Psoas muscle (tissue), 8 donors: ENCODE measurements around the gene TCTA. TPM values are rescaled to one million over a fixed set of nuclear protein-coding genes. Genes with fewer than 3 reads are reported as not detected.

Experiments used
- ATAC-seq, 4 donors: fragments of 200-7000 bp; cut with Tn5 transposase; one replicate each; pipeline ENCODE4 v1.9.1; 2020; ENCODE audit warnings: moderate library complexity in 3 of 4, mild to moderate bottlenecking in 2 of 4
- DNase-seq, 2 donors: peaks; one replicate each; pipeline ENCODE4 v3.0.0-alpha.2; 2020
- H3K27ac ChIP-seq: fragments of 200-600 bp; one replicate; pipeline ENCODE4 v1.8.0; 2022
- H3K27me3 ChIP-seq, 3 donors: fragments of 200-600 bp in 1 of 3; one replicate each; pipeline versions ENCODE4 v1.6.1 to v1.8.0; 2013 to 2022; ENCODE audit warnings: low read length in 2 of 3, mild to moderate bottlenecking in 2 of 3, moderate library complexity in 1 of 3; ENCODE audit not compliant: insufficient read depth in 3 of 3
- H3K36me3 ChIP-seq, 2 donors: fragments of 200-600 bp in 1 of 2; one replicate each; pipeline versions ENCODE4 v1.6.1 to v1.8.0; 2013 to 2022; ENCODE audit warnings: low read depth in 1 of 2, mild to moderate bottlenecking in 1 of 2, moderate library complexity in 1 of 2; ENCODE audit not compliant: insufficient read depth in 1 of 2
- H3K4me1 ChIP-seq: fragments of 200-600 bp; one replicate; pipeline ENCODE4 v1.8.0; 2022
- H3K4me3 ChIP-seq: fragments of 200-600 bp; one replicate; pipeline ENCODE4 v1.8.0; 2022; ENCODE audit warnings: mild to moderate bottlenecking
- H3K9me3 ChIP-seq: fragments of 200-600 bp; one replicate; pipeline ENCODE4 v1.8.0; 2022
- WGBS, 3 donors: extraction: QIAGEN DNeasy Blood & Tissue Kit; methylation state at CpG; one replicate each; pipeline versions ENCODE4 v1.1.6 to v1.1.7; 2013; 5-methylcytosine and 5-hydroxymethylcytosine counted together
- intact Hi-C, 2 donors: fragments of 100-400 bp; cut with DNase I; formaldehyde crosslinking; loops; one replicate each; pipeline versions ENCODE4 v1.11.0 to v1.14.2; 2022
- polyA plus RNA-seq, 3 donors: library from polyadenylated mRNA; stranded (reverse); fragments of 200-250 nt; gene quantifications; one replicate each; pipeline ENCODE4 v1.2.3, GENCODE V29; 2013
- total RNA-seq, 4 donors: library from RNA; stranded (reverse); fragmentation: NEBNext Ultra II Directional in 2 of 4; extraction: Animal tissue kit (Norgen Biotek cat#: 25700) in 2 of 4; gene quantifications; one replicate each; pipeline versions ENCODE4 v1.2.1 to v1.2.4, GENCODE V29; 2021 to 2023
- TF ChIP-seq, protein P1 (sequence below): fragments of 200-600 bp; IDR thresholded peaks from one replicate; pipeline ENCODE4 v1.8.0; 2022; ENCODE audit warnings: antibody characterized with exemption
- donor health status: healthy with polysubstance abuse.
- donor health status: DM: no; HTN: no; CAD: no; lungs with moderate emphysema.
- donor health status: Bipolar disorder and iron deficiency.
- donor health status: healthy.
- donor health status: DM: yes; HTN: yes; CAD: no.
- donor health status: DM: no; HTN: no; CAD: no.
- donor health status: DM: no; HTN: no; CAD: no.
- donor health status: DM: yes; HTN: yes; CAD: no.

Gene TCTA
- total and polyA plus RNA-seq, 7 donors = 11.4 to 46.1 (median 18.1) TPM

GRCh38 chr3:49377483-49377882 lies 34.7 kb upstream of the TCTA start:
- Histone ChIP-seq H3K27me3 (no peaks in the 10 kb centered on the region), H3K4me3 (no peak overlapping the region), H3K27ac (peak overlapping the region; percentile 13), H3K36me3 (peaks cover 22 to 35% of the 10 kb centered on the region in 2 donors), H3K9me3 (no peaks in the 10 kb centered on the region), H3K4me1 (peaks cover 24% of the 10 kb centered on the region)
- intact Hi-C loops = no loop called here
- DNase-seq (no peak), ATAC-seq (peak in 2 of 4 donors; percentile 17 to 42)
- WGBS, 3 donors = 80 to 83% (median 80%) methylated on average over 1 of the region's 1 CpG
- TF ChIP-seq, protein P1, sequence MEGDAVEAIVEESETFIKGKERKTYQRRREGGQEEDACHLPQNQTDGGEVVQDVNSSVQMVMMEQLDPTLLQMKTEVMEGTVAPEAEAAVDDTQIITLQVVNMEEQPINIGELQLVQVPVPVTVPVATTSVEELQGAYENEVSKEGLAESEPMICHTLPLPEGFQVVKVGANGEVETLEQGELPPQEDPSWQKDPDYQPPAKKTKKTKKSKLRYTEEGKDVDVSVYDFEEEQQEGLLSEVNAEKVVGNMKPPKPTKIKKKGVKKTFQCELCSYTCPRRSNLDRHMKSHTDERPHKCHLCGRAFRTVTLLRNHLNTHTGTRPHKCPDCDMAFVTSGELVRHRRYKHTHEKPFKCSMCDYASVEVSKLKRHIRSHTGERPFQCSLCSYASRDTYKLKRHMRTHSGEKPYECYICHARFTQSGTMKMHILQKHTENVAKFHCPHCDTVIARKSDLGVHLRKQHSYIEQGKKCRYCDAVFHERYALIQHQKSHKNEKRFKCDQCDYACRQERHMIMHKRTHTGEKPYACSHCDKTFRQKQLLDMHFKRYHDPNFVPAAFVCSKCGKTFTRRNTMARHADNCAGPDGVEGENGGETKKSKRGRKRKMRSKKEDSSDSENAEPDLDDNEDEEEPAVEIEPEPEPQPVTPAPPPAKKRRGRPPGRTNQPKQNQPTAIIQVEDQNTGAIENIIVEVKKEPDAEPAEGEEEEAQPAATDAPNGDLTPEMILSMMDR = no peak

- ATAC-seq (peak; percentile 47 to 64 (median 56)), DNase-seq (peak; percentile 42 to 54)
- no peak overlapping the region for H3K4me3 ChIP-seq
- H3K27me3 ChIP-seq = no peaks in the 10 kb centered on the region
- TF ChIP-seq, protein P1 = no peak
- H3K27ac ChIP-seq = no peak overlapping the region
- H3K36me3 ChIP-seq = peaks cover 15 to 26% of the 10 kb centered on the region in 2 donors
- 46 to 67% (median 47%) methylated on average over 11 of the region's 11 CpGs for WGBS, 3 donors
- no peaks in the 10 kb centered on the region for H3K9me3 ChIP-seq
- peaks cover 24% of the 10 kb centered on the region for H3K4me1 ChIP-seq
- intact Hi-C loops = no loop called here
These were observed 33.9 kb upstream of the TCTA start for GRCh38 chr3:49378249-49378895.

DNA sequence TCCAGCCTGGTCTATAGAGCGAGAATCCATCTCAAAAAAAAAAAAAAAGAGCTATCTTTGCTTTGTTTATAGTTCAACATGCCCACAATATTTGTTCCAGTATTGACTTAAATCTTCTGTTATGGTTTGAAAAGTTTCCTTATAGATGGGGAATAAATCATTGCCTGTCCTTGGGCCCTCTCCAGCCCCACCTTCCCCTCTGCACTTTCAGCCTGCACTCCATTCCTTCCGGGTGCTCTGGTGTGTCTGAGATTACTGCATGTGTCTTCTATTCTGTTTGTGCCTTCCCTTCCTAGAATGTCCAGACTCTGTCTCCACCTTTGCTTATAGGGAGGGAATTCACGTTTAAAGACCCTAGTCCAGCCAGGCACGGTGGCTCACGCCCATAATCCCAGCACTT lies 28.8 kb upstream of the TCTA start:
- no peak for DNase-seq
- no peak for ATAC-seq
- no peaks in the 10 kb centered on the region for H3K27me3 ChIP-seq
- TF ChIP-seq, protein P1 = no peak
- no peaks in the 10 kb centered on the region for H3K36me3 ChIP-seq
- H3K27ac ChIP-seq = no peak overlapping the region
- no peak overlapping the region for H3K4me3 ChIP-seq
- 56 to 77% (median 56%) methylated on average over 5 of the region's 5 CpGs for WGBS, 3 donors
- intact Hi-C loops = no loop called here
- no peaks in the 10 kb centered on the region for H3K9me3 ChIP-seq
- H3K4me1 ChIP-seq = peaks cover 50% of the 10 kb centered on the region

GRCh38 chr3:49385617-49386016 lies 26.6 kb upstream of the TCTA start:
- WGBS, 3 donors = 95 to 97% (median 96%) methylated on average over 1 of the region's 1 CpG
- H3K9me3 ChIP-seq = no peaks in the 10 kb centered on the region
- DNase-seq (no peak), ATAC-seq (no peak)
- H3K4me1 ChIP-seq = peaks cover 55% of the 10 kb centered on the region
- intact Hi-C loops = no loop called here
- TF ChIP-seq, protein P1 = no peak
- no peak overlapping the region for H3K4me3 ChIP-seq
- H3K27ac ChIP-seq = no peak overlapping the region
- H3K27me3 ChIP-seq = no peaks in the 10 kb centered on the region
- H3K36me3 ChIP-seq = no peaks in the 10 kb centered on the region
